Spleen (tissue), 11 donors: ENCODE data around the gene FYB1. TPM values are rescaled to one million over a fixed set of nuclear protein-coding genes. Genes with fewer than 3 reads are reported as not detected.
A peak's percentile ranks its signal among the peaks of the same experiment; 100 is the strongest.

Experiments used
- DNase-seq: peaks from one replicate; pipeline ENCODE4 v3.0.0-alpha.2; 2020
- H3K27ac ChIP-seq, 8 donors: fragments of 200-600 bp; sonication (generic) in 7 of 8; 1 replicate in 4 of 8; 2 replicates in 4 of 8; pipeline versions ENCODE4 v1.5.0 to v1.8.0; 2016 to 2021; ENCODE audit warnings: inconsistent platforms in 4 of 8, mild to moderate bottlenecking in 4 of 8, moderate library complexity in 1 of 8
- H3K27me3 ChIP-seq, 7 donors: fragments of 200-600 bp; sonication (generic) in 6 of 7; replicated peaks in 1 of 7; 1 replicate in 4 of 7; 2 replicates in 3 of 7; pipeline versions ENCODE4 v1.5.0 to v1.8.0; 2016 to 2021; ENCODE audit warnings: inconsistent platforms in 3 of 7, mild to moderate bottlenecking in 1 of 7
- H3K36me3 ChIP-seq, 6 donors: fragments of 200-600 bp; sonication (generic) in 5 of 6; 1 replicate in 4 of 6; 2 replicates in 2 of 6; pipeline versions ENCODE4 v1.5.0 to v1.8.0; 2016 to 2021; ENCODE audit warnings: inconsistent platforms in 2 of 6
- H3K4me1 ChIP-seq, 6 donors: fragments of 200-600 bp; sonication (generic) in 5 of 6; 1 replicate in 3 of 6; 2 replicates in 3 of 6; pipeline versions ENCODE4 v1.5.0 to v1.8.0; 2016 to 2021; ENCODE audit warnings: inconsistent platforms in 3 of 6
- H3K4me3 ChIP-seq, 8 donors: fragments of 200-600 bp; sonication (generic) in 7 of 8; 1 replicate in 4 of 8; 2 replicates in 4 of 8; pipeline versions ENCODE4 v1.5.0 to v1.8.0; 2016 to 2021; ENCODE audit warnings: inconsistent platforms in 4 of 8, mild to moderate bottlenecking in 4 of 8, moderate library complexity in 2 of 8
- H3K9me3 ChIP-seq, 8 donors: fragments of 200-600 bp; sonication (generic) in 7 of 8; 1 replicate in 4 of 8; 2 replicates in 4 of 8; pipeline versions ENCODE4 v1.5.0 to v1.8.0; 2016 to 2021; ENCODE audit warnings: inconsistent platforms in 4 of 8
- CTCF ChIP-seq, 11 experiments: fragments of 200-600 bp in 7 of 11; fragments of 450-650 bp in 4 of 11; sonication (generic) in 4 of 11; IDR thresholded peaks in 8 of 11; conservative IDR thresholded peaks in 3 of 11; 1 replicate in 7 of 11; 2 replicates in 4 of 11; pipeline versions ENCODE4 v1.4.0 to v1.8.0; 2016 to 2021; ENCODE audit warnings: antibody characterized with exemption in 11 of 11, inconsistent platforms in 4 of 11, mild to moderate bottlenecking in 1 of 11
- POLR2A ChIP-seq, 3 donors: fragments of 450-650 bp; IDR thresholded peaks; one replicate each; pipeline ENCODE4 v1.5.1; 2017; ENCODE audit warnings: antibody characterized with exemption in 3 of 3, mild to moderate bottlenecking in 1 of 3
- POLR2AphosphoS5 ChIP-seq, 3 donors: sonication (generic); formaldehyde crosslinking; IDR thresholded peaks; one replicate each; pipeline ENCODE4 v1.5.1; 2017; ENCODE audit warnings: antibody characterized with exemption in 3 of 3
- WGBS, 5 donors: extraction: QIAGEN DNeasy Blood & Tissue Kit in 3 of 5; methylation state at CpG; one replicate each; pipeline versions ENCODE4 v1.1.5 to v1.1.7; 2013 to 2018; 5-methylcytosine and 5-hydroxymethylcytosine counted together
- intact Hi-C: fragments of 100-400 bp; cut with DNase I; formaldehyde crosslinking; loops from one replicate; pipeline ENCODE4 v1.15.0; 2023; ENCODE audit warnings: low total_unique reads
- polyA plus RNA-seq, 3 donors: library from polyadenylated mRNA; stranded (reverse); fragments of 200-250 nt; gene quantifications; one replicate each; pipeline ENCODE4 v1.2.1, GENCODE V29; 2013
- total RNA-seq, 7 donors: library from RNA; depleted of rRNA in 3 of 7; stranded (reverse); fragments of >200 nt in 3 of 7; fragmentation: NEBNext Ultra II Directional in 4 of 7; extraction: Animal tissue kit (Norgen Biotek cat#: 25700) in 4 of 7; gene quantifications; one replicate each; pipeline versions ENCODE4 v1.1.0 to v1.2.1, GENCODE V29; 2016 to 2021
- donor health status: healthy with polysubstance abuse.
- donor health status: DM: no; HTN: no; CAD: no; lungs with moderate emphysema.
- donor health status: DM: no; HTN: no; CAD: no.
- donor health status: Bipolar disorder and iron deficiency.
- donor health status: healthy.
- donor health status: DM: no; HTN: no; CAD: no.
- donor health status: DM: yes; HTN: yes; CAD: no.

FYB1 gene
- total and polyA plus RNA-seq, 10 donors, result 21.0 to 287 (median 200) TPM

- Histone ChIP-seq H3K36me3 (peaks cover 0 to 36% (median 0%) of the 10 kb centered on the region in 6 donors), H3K27me3 (no peaks in the 10 kb centered on the region), H3K9me3 (peaks cover 0 to 16% (median 9%) of the 10 kb centered on the region in 8 donors), H3K4me1 (peaks cover 0 to 26% (median 2%) of the 10 kb centered on the region in 6 donors), H3K4me3 (no peak overlapping the region), H3K27ac (peak overlapping the region in 3 of 8 donors; percentile 41 to 76 (median 45))
- DNase-seq, result no peak
- WGBS, 5 donors, result 71 to 86% (median 74%) methylated on average over 1 of the region's 1 CpG
- TF ChIP-seq CTCF (IDR thresholded peaks at IDR 0.05 in 8 of 11, conservative IDR thresholded peaks at IDR 0.05 in 3 of 11) (no peak), POLR2A (IDR thresholded peaks at IDR 0.05) (no peak), POLR2AphosphoS5 (IDR thresholded peaks at IDR 0.05) (no peak)
- intact Hi-C loops, result no loop called here
Observed at GRCh38 chr5:39249564-39250274, 30.4 kb upstream of the FYB1 start.

GRCh38 chr5:39249069-39249468 is 29.7 kb upstream of the FYB1 start:
- Histone ChIP-seq H3K36me3 (peaks cover 0 to 36% (median 0%) of the 10 kb centered on the region in 6 donors), H3K4me3 (no peak overlapping the region), H3K4me1 (peaks cover 0 to 20% (median 0%) of the 10 kb centered on the region in 6 donors), H3K27me3 (no peaks in the 10 kb centered on the region), H3K9me3 (peaks cover 0 to 16% (median 9%) of the 10 kb centered on the region in 8 donors), H3K27ac (peak overlapping the region in 1 of 8 donors; percentile 76)
- TF ChIP-seq CTCF (IDR thresholded peaks at IDR 0.05 in 8 of 11, conservative IDR thresholded peaks at IDR 0.05 in 3 of 11), result no peak
- no peak for TF ChIP-seq POLR2A (IDR thresholded peaks at IDR 0.05)
- TF ChIP-seq POLR2AphosphoS5 (IDR thresholded peaks at IDR 0.05), result no peak
- no peak for DNase-seq
- intact Hi-C loops, result no loop called here
- 90 to 100% (median 91%) methylated on average over 1 of the region's 1 CpG for WGBS, 5 donors

- 72 to 91% (median 82%) methylated on average over 1 of the region's 1 CpG for WGBS, 5 donors
- intact Hi-C loops, result no loop called here
- Histone ChIP-seq H3K27me3 (no peaks in the 10 kb centered on the region), H3K36me3 (peaks cover 0 to 8% (median 0%) of the 10 kb centered on the region in 6 donors), H3K4me1 (peaks cover 0 to 15% (median 0%) of the 10 kb centered on the region in 6 donors), H3K4me3 (no peak overlapping the region), H3K9me3 (peaks cover 2 to 26% (median 17%) of the 10 kb centered on the region in 8 donors), H3K27ac (no peak overlapping the region)
- DNase-seq, result no peak
- TF ChIP-seq POLR2AphosphoS5 (IDR thresholded peaks at IDR 0.05) (no peak), POLR2A (IDR thresholded peaks at IDR 0.05) (no peak), CTCF (IDR thresholded peaks at IDR 0.05 in 8 of 11, conservative IDR thresholded peaks at IDR 0.05 in 3 of 11) (no peak)
Observed at GRCh38 chr5:39240750-39241149, 21.4 kb upstream of the FYB1 start.

GRCh38 chr5:39238366-39239105 is 19.2 kb upstream of the FYB1 start:
- 53 to 62% (median 57%) methylated on average over 3 of the region's 3 CpGs for WGBS, 5 donors
- no peak for DNase-seq
- no peaks in the 10 kb centered on the region for H3K36me3 ChIP-seq
- H3K27me3 ChIP-seq, result no peaks in the 10 kb centered on the region
- H3K4me3 ChIP-seq, result no peak overlapping the region
- peaks cover 2 to 26% (median 19%) of the 10 kb centered on the region in 8 donors for H3K9me3 ChIP-seq
- peak overlapping the region in 4 of 8 donors; percentile 43 to 57 (median 50) for H3K27ac ChIP-seq
- intact Hi-C loops, result no loop called here
- TF ChIP-seq POLR2A (IDR thresholded peaks at IDR 0.05), result no peak
- no peak for TF ChIP-seq CTCF (IDR thresholded peaks at IDR 0.05 in 8 of 11, conservative IDR thresholded peaks at IDR 0.05 in 3 of 11)
- TF ChIP-seq POLR2AphosphoS5 (IDR thresholded peaks at IDR 0.05), result no peak
- peaks cover 0 to 15% (median 0%) of the 10 kb centered on the region in 6 donors for H3K4me1 ChIP-seq
